Endothelial cell of umbilical vein (primary cell): Measurements from ENCODE around the gene TSPOAP1. TPM values are rescaled to one million over a fixed set of nuclear protein-coding genes. Genes with fewer than 3 reads are reported as not detected.

Experiments
- BruUV-seq: library from RNA; stranded (reverse); fragments of 400-500 nt; replicated peaks from 2 replicates; lab custom pipeline; 2021; lab: Mats Ljungman, UMichigan
- CTCF ChIA-PET: fragments of 300-600, 350-600 bp; sonication (Branson Sonifier 250); formaldehyde crosslinking; loops from one replicate; lab custom pipeline; 2021; ENCODE audit warnings: antibody characterized with exemption, inconsistent platforms; lab: Charles Lee
- POLR2A ChIA-PET: fragments of 300-600, 350-600 bp; sonication (Branson Sonifier 250); formaldehyde crosslinking; loops from one replicate; lab custom pipeline; 2021; ENCODE audit warnings: antibody characterized with exemption, inconsistent platforms; lab: Charles Lee
- DNase-seq: peaks from one replicate; pipeline ENCODE4 v3.0.0-alpha.2; 2011; ENCODE audit warnings: low read depth, low spot score
- FAIRE-seq: peaks from 2 replicates; lab custom pipeline; 2011; peaks lifted over from hg19 to GRCh38; lab: Jason Lieb, UNC
- H2AFZ ChIP-seq: 2 replicates; pipeline ENCODE4 v1.6.0; 2012; ENCODE audit warnings: low read depth, low read length, control low read depth, inconsistent platforms
- H3K27ac ChIP-seq: 2 replicates; pipeline ENCODE4 v1.5.1; 2011; ENCODE audit warnings: low read depth, mild to moderate bottlenecking, control low read depth, low read length, moderate library complexity; ENCODE audit not compliant: insufficient read depth
- H3K27me3 ChIP-seq, 2 experiments: 2 replicates each; pipeline versions ENCODE4 v1.6.0 to v1.6.1; 2011; ENCODE audit warnings: low read length in 2 of 2, mixed read lengths in 1 of 2; ENCODE audit not compliant: control insufficient read depth in 2 of 2, insufficient read depth in 2 of 2
- H3K36me3 ChIP-seq, 2 experiments: 2 replicates in 1 of 2; 3 replicates in 1 of 2; pipeline ENCODE4 v1.5.1; 2011; ENCODE audit warnings: low read length in 2 of 2, mild to moderate bottlenecking in 1 of 2, moderate library complexity in 1 of 2; ENCODE audit not compliant: control insufficient read depth in 2 of 2, insufficient read depth in 2 of 2; ENCODE audit errors: extremely low read depth in 1 of 2
- H3K4me1 ChIP-seq: 3 replicates; pipeline ENCODE4 v1.5.1; 2011; ENCODE audit warnings: mild to moderate bottlenecking, low read length; ENCODE audit not compliant: control insufficient read depth, insufficient read depth; ENCODE audit errors: extremely low read depth
- H3K4me2 ChIP-seq: 2 replicates; pipeline ENCODE4 v1.6.1; 2011; ENCODE audit warnings: low read length, control low read depth, mixed read lengths; ENCODE audit not compliant: insufficient read depth
- H3K4me3 ChIP-seq, 3 experiments: fragments of 200-600 bp in 1 of 3; sonication (generic), shearing (Covaris generic) in 1 of 3; replicated peaks in 1 of 3; 2 replicates each; pipeline ENCODE4 v1.5.1; 2011 to 2016; ENCODE audit warnings: control low read depth in 3 of 3, low read length in 3 of 3, mild to moderate bottlenecking in 2 of 3, inconsistent platforms in 1 of 3, low read depth in 1 of 3, moderate library complexity in 1 of 3; ENCODE audit not compliant: insufficient read depth in 1 of 3
- H3K79me2 ChIP-seq: 2 replicates; pipeline ENCODE4 v1.6.0; 2012; ENCODE audit warnings: low read length, inconsistent platforms; ENCODE audit not compliant: control insufficient read depth, insufficient read depth
- H3K9ac ChIP-seq: replicated peaks from 2 replicates; pipeline ENCODE3; 2011; ENCODE audit warnings: low read length, control low read depth; ENCODE audit not compliant: insufficient read depth; ENCODE audit errors: extremely low read depth
- H3K9me1 ChIP-seq: replicated peaks from 3 replicates; pipeline ENCODE4 v1.6.0; 2011; ENCODE audit warnings: mild to moderate bottlenecking, low read length; ENCODE audit not compliant: control insufficient read depth, insufficient read depth; ENCODE audit errors: extremely low read depth
- H3K9me3 ChIP-seq: replicated peaks from 2 replicates; pipeline ENCODE4 v1.5.1; 2012; ENCODE audit warnings: low read length, inconsistent platforms; ENCODE audit not compliant: control insufficient read depth, insufficient read depth
- H4K20me1 ChIP-seq: replicated peaks from 2 replicates; pipeline ENCODE3; 2011; ENCODE audit warnings: mild to moderate bottlenecking, low read length; ENCODE audit not compliant: control insufficient read depth, insufficient read depth; ENCODE audit errors: extremely low read depth
- EZH2 ChIP-seq: IDR thresholded peaks from 2 replicates; pipeline ENCODE4 v1.6.1; 2012; ENCODE audit warnings: borderline replicate concordance, low read depth, mild to moderate bottlenecking, moderate library complexity, low read length, inconsistent platforms; ENCODE audit not compliant: severe bottlenecking
- JUN ChIP-seq: IDR thresholded peaks from 2 replicates; pipeline ENCODE4 v1.6.1; 2011; ENCODE audit warnings: borderline replicate concordance, low read depth; ENCODE audit not compliant: insufficient read length, insufficient read depth
- MYC ChIP-seq: IDR thresholded peaks from one replicate; pipeline ENCODE4 v1.6.1; 2011; ENCODE audit warnings: mild to moderate bottlenecking, low read depth, low read length
- dilution Hi-C: fragments of 300-500 bp; cut with MboI; formaldehyde crosslinking; loops from one replicate; pipeline ENCODE4 v1.15.0; 2019; ENCODE audit warnings: low sequenced_read_pairs; ENCODE audit not compliant: extremely low pct_ligation_motif_present
- intact Hi-C: fragments of 100-400 bp; cut with micrococcal nuclease; formaldehyde crosslinking; loops from one replicate; pipeline ENCODE4 v1.10.0; 2022
- polyA plus RNA-seq, 4 experiments: library from polyadenylated mRNA; depleted of rRNA in 3 of 4; stranded (reverse) in 3 of 4; unstranded in 1 of 4; fragments of >200 nt; gene quantifications; 2 replicates each; pipeline versions ENCODE4 v1.2.1 to v1.2.3, GENCODE V29; 2011 to 2012; ENCODE audit warnings: missing spikeins in 1 of 4
- total RNA-seq: library from RNA; stranded (reverse); gene quantifications from 2 replicates; pipeline ENCODE4 v1.2.3, GENCODE V29; 2021
- TF ChIP-seq, protein P1 (sequence below): IDR thresholded peaks from 2 replicates; pipeline ENCODE4 v1.6.1; 2011; ENCODE audit not compliant: insufficient read depth, insufficient read length
- TF ChIP-seq, protein P2 (sequence below), 2 donors: IDR thresholded peaks; 1 replicate in 1 of 2; 2 replicates in 1 of 2; pipeline ENCODE4 v1.5.1; 2011; ENCODE audit warnings: low read length in 2 of 2, mild to moderate bottlenecking in 2 of 2, moderate library complexity in 2 of 2, control low read depth in 1 of 2, inconsistent platforms in 1 of 2, low read depth in 1 of 2; ENCODE audit not compliant: insufficient read depth in 1 of 2; ENCODE audit errors: extremely low read depth in 1 of 2

The TSPOAP1 gene
- total and polyA plus RNA-seq, 2 donors (not counting 3 experiments of a cell fraction or from before 2014, with no cell fraction given): not detected

DNA sequence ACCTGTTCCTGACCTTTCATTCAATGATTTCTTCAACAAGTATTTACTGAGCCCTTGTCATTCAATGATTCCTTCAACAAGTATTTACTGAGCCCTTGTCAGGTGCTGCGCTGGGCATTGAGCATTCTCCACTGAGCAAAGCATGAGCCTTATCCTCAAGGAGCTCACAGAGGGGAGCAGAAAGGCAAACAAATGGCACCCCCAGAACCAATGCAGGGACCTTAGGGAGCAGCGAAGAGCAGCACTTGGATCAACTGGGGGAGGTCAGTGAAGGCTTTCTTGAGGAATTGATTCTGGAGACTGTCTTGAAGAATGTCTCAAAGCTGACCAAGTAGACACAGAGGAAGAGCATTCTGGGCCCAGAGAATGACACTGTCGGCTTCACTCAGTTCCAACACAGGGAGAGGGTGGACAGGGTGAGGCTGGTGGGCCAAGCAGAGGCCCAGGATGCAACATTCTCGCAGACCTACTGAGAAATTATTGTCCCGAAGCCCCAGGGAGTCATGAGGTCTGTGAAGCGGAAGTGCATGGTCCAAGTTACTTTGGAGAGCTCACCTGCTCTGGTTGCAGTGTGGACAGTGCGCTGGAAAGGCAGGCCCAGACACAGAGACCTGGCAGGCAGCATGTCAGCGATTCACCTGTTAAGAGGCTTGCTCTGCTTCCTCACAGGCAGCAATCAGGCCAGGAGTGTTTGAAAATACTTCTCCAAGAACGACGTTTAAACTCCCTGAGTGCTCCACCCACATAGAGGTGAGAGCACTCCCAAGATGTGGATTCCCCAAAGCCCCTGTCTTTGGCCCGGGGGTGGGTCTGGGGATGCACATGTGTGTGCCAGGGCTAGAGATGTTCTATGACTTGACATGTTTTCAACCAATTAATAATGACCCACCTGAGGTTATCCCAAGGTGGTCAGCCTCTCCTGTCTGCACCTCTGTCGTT, 44.7 kb downstream of the TSPOAP1 start:
- Histone ChIP-seq H3K9me1 (no peaks in the 10 kb centered on the region), H3K9ac (no peak overlapping the region), H3K36me3 (no peaks in the 10 kb centered on the region), H3K27ac (no peak overlapping the region), H3K4me3 (no peak overlapping the region), H2AFZ (no peak overlapping the region), H3K4me1 (no peaks in the 10 kb centered on the region), H3K9me3 (no peaks in the 10 kb centered on the region), H3K79me2 (no peaks in the 10 kb centered on the region), H4K20me1 (no peaks in the 10 kb centered on the region), H3K27me3 (peaks cover 2 to 10% of the 10 kb centered on the region in 2 experiments), H3K4me2 (no peak overlapping the region)
- FAIRE-seq (no peak), DNase-seq (no peak)
- ChIA-PET POLR2A (no interaction called here), CTCF (interaction anchor here (1.1 kb wide), 1 partner anchor 33 kb away, joined by 3 read pairs; no protein-coding TSS in a partner anchor)
- intact Hi-C loops (no loop called here), dilution Hi-C loops (no loop called here)
- TF ChIP-seq, protein P1, sequence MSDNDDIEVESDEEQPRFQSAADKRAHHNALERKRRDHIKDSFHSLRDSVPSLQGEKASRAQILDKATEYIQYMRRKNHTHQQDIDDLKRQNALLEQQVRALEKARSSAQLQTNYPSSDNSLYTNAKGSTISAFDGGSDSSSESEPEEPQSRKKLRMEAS: no peak
- TF ChIP-seq JUN (no peak), EZH2 (no peak), MYC (no peak)
- TF ChIP-seq, protein P2, sequence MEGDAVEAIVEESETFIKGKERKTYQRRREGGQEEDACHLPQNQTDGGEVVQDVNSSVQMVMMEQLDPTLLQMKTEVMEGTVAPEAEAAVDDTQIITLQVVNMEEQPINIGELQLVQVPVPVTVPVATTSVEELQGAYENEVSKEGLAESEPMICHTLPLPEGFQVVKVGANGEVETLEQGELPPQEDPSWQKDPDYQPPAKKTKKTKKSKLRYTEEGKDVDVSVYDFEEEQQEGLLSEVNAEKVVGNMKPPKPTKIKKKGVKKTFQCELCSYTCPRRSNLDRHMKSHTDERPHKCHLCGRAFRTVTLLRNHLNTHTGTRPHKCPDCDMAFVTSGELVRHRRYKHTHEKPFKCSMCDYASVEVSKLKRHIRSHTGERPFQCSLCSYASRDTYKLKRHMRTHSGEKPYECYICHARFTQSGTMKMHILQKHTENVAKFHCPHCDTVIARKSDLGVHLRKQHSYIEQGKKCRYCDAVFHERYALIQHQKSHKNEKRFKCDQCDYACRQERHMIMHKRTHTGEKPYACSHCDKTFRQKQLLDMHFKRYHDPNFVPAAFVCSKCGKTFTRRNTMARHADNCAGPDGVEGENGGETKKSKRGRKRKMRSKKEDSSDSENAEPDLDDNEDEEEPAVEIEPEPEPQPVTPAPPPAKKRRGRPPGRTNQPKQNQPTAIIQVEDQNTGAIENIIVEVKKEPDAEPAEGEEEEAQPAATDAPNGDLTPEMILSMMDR (IDR thresholded peaks at IDR 0.05; ENCODE audit: extremely low read depth in 1 of 2, insufficient read depth in 1 of 2, low read depth in 1 of 2, low read length in 2 of 2): no peak
- no TSS peak for BruUV-seq
